Activated CD4-positive, alpha-beta T cell treated with anti-CD3 and anti-CD28 coated beads, Interleukin-2, Interleukin-6, amounts not matched to agents 100 ng/mL and 50 ng/mL, durations not matched to agents 16 hours and 8 hours (primary cell): ENCODE measurements around the gene TPSG1.
"Not testable (repeated sequence)": the region's sequence is repeated elsewhere in the genome, so short reads cannot be mapped to it uniquely, and the experiment has no call there.

Experiments used
- DNase-seq: peaks from one replicate; pipeline ENCODE4 v3.0.0-alpha.2; 2020

The TPSG1 gene

DNA sequence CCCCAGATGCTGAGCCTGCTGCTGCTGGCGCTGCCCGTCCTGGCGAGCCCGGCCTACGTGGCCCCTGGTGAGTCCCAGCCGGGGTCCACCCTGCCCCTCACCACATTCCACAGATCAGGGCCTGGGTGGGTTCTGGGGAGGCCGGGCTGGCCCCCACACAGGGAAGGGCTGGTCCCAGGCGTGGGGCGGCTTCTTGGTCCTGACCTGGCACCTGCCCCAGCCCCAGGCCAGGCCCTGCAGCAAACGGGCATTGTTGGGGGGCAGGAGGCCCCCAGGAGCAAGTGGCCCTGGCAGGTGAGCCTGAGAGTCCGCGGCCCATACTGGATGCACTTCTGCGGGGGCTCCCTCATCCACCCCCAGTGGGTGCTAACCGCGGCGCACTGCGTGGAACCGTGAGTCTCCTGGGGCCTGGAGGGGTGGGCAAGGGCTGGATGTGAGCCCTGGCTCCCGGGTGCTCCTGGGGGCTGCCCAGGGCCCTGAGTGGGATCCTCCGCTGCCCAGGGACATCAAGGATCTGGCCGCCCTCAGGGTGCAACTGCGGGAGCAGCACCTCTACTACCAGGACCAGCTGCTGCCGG lies 31.3 kb upstream of the TPSG1 start:
- not testable (repeated sequence) for DNase-seq

DNA sequence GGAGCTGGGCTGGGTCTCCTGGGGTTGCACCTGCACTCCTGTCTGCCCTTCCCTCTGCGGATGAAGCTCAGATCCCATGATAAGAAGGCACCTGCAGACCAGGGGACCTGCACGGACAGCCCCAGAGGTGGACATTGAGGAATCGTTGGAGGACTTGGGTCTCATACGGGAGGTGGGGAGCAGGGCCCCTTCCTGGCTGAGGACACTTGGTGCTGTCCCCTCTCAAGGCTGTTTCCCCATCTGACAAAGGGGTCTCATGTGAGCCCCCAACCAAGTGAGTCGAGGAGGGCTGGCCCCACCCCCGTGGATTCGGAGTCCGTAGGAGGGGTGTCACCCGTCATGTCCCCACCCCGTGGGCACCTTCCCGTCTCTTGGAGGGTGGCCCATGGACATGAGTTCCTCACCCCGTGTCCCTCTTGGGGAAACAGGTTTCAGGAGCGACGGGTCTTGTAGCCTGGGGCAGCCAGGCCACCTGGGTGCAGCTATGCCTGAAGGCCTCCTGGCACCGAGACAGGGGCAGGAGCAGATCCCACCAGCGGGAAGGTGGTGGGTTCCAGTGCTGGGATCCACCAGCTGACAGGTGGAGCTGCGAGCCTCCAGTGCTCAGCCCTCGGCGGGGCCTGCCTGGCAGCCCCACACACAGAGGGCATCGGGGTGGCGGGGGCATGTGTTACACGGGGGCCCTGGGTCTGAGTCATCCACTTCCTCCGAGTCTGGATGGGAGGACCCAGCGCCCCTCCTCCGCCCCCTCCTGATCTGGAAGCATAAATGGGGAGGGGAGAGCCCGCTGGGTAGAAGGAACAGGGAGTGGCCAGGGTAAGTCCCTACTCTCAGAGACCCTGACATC lies 30.4 kb upstream of the TPSG1 start, which contains the start of gene TPSD1:
Gene TPSD1 (plus strand): TSS at position 794 of the 847 bp plus-strand sequence. CDS start 212 bp downstream, outside the sequence.
- DNase-seq = not testable (repeated sequence)

- not testable (repeated sequence) for DNase-seq
Measured at GRCh38 chr16:1254821-1255220, 29.8 kb upstream of the TPSG1 start.

DNA sequence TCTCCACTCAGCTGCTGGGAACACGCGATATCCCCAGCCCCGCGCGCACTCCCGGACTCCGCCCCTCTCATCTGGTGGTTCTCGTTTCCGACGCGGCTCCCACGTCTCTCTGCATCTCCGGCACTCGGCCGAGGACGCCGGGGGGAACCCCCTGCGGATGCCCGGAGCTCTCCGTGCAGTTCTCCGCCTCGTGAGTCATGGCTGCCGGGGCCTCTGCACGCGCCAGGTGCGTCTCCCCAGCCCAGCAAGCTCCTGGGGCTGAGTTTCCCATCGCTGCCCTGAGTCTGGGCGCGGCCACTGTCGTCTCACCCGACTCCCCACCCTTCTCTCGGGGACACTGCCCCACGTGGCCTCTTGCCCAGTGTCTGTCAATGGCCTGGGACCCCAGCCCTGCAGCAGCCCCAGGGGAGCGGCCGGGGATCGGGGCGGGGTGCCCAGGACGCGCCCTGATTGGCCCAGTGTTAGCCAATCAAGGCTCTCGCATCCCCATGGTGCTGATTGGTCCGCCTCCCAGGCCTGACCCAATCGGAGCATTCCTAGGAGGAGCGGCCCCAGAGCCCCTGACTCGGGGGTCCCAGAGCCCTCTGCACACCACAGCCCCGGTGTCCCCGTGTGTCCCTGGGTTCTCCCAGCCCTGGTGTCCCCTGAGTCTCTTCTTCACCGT lies 28.8 kb upstream of the TPSG1 start:
- not testable (repeated sequence) for DNase-seq

DNA sequence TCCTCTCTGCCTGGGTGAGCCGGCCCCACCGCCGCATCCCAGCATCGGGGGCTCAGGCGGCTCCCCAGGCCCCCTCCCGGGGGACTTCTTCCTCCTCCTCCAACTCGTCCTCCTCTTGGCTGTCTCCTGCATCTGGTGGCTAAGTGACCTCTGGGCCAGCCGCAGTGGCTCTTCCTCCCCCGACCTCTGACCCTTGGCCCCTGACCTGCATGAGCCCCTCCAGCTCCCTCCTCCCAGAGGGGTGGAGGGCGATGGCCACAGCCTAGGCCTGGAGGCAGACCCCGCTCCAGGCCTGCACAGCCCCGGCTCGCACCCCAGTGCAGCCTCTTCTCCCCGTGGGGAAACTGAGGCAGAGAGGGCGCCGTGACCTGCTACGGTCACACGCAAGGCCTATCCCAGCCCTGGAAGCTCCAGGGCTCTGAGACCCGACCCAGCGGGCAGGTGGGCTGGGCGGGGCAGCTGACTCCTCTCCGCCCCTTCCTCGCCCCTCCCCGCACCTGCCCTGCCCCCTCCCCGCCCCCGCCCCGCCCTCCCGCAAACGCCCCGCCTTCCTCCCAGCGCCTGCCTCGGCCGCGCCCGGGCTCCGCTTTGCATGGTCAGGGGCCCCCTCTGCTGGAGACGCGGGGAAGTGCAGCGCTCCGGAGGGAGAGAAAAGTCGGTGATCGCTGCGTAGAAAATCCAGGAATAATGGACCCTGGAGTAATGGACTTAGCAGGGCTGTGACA lies 24.1 kb upstream of the TPSG1 start:
- not testable (repeated sequence) for DNase-seq

- DNase-seq = not testable (repeated sequence)
Measured at GRCh38 chr16:1247903-1248537, 23.0 kb upstream of the TPSG1 start.

DNA sequence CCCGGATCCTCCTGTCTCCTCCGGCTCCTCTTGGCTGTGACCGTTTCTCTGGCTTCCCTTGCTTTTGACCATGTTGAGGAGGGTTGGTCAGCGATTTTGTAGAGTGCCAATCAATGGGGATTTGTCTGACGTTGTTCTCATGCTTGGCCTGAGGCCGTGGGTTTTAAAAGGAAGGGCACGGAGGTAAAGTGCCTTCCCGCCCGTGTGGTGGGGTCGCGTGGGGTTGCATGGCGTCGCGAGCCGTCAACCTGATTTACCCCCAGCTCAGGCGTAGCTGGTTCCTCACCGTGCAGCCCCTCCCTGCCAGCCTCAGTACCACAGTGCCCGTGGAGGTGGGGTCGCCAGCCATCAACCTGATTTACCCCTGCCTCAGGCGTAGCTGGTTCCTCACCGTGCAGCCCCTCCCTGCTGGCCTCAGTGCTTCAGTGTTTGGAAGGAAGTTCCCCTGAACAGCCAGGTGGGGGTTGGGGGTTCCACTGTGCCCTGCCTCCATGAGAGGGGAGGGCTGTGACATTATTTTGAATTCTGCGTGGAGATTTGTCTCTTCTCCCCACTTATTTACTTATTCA lies 20.5 kb upstream of the TPSG1 start:
- DNase-seq = no peak

DNA sequence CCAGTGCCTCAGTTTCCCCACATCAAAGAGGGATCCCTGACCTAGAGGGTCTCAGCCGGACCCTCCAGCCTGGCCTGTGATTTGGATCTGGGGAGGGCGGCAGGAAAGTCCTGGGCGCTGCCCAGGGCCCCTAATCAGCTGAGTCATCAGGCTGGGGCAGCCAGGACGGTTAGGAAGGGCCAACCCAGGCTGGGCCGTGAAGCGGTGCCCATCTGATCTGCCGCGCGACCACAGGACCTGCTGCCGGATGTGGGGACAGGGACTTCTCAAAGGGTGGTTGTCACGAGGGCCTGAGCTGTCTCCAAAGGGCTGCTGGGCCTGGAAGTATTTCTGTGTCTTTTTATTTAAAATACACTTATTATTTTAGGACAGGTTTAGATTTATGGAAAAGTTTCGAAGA lies 19.8 kb upstream of the TPSG1 start:
- no peak for DNase-seq

- not testable (repeated sequence) for DNase-seq
Measured at GRCh38 chr16:1243907-1244850, 19.1 kb upstream of the TPSG1 start.

- DNase-seq = not testable (repeated sequence)
Measured at GRCh38 chr16:1243363-1243762, 18.3 kb upstream of the TPSG1 start.

DNA sequence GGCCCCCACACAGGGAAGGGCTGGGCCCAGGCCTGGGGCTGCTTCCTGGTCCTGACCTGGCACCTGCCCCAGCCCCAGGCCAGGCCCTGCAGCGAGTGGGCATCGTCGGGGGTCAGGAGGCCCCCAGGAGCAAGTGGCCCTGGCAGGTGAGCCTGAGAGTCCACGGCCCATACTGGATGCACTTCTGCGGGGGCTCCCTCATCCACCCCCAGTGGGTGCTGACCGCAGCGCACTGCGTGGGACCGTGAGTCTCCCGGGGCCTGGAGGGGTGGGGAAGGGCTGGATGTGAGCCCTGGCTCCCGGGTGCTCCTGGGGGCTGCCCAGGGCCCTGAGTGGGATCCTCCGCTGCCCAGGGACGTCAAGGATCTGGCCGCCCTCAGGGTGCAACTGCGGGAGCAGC lies 16.0 kb upstream of the TPSG1 start:
- not testable (repeated sequence) for DNase-seq

DNA sequence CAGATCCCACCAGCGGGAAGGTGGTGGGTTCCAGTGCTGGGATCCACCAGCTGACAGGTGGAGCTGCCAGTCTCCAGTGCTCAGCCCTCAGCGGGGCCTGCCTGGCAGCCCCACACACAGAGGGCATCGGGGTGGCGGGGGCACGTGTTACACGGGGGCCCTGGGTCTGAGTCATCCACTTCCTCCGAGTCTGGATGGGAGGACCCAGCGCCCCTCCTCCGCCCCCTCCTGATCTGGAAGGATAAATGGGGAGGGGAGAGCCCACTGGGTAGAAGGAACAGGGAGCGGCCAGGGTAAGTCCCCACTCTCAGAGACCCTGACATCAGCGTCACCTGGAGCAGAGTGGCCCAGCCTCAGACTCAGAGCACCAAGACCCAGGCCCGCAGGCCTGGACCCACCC lies 15.4 kb upstream of the TPSG1 start, which contains the start of gene TPSAB1:
Gene TPSAB1 (plus strand): TSS at position 270 of the 400 bp plus-strand sequence. CDS start 234 bp downstream, outside the sequence.
- not testable (repeated sequence) for DNase-seq

DNA sequence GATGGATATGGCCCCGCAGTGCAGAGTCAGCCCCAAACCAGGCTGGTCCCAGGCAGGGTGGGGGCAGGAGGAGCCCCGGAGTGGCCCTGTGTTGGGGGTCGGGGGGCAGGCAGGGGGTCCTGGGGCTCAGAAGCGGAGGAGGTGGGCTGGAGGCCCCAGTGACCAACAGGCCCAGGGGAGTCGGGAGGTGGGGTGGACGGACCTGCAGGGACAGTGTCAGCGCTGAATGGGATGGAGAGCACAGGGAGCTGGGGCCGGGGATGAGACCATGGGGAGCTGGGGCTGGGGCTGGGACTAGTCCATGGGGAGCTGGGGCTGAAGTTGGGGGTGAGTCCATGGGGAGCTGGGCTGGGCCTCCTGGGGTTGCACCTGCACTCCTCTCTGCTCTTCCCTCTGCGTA lies 14.5 kb upstream of the TPSG1 start:
- DNase-seq = not testable (repeated sequence)

DNA sequence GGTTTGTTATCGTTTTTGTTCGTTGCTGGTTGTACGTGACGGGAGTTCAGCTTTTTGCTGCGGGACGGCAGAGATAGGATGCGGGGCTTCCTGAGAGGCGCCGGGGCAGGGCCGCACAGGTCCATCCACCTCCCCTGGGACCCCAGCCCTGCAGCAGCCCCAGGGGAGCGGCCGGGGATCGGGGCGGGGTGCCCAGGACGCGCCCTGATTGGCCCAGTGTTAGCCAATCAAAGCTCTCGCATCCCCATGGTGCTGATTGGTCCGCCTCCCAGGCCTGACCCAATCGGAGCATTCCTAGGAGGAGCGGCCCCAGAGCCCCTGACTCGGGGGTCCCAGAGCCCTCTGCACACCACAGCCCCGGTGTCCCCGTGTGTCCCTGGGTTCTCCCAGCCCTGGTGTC lies 13.8 kb upstream of the TPSG1 start:
- not testable (repeated sequence) for DNase-seq

DNA sequence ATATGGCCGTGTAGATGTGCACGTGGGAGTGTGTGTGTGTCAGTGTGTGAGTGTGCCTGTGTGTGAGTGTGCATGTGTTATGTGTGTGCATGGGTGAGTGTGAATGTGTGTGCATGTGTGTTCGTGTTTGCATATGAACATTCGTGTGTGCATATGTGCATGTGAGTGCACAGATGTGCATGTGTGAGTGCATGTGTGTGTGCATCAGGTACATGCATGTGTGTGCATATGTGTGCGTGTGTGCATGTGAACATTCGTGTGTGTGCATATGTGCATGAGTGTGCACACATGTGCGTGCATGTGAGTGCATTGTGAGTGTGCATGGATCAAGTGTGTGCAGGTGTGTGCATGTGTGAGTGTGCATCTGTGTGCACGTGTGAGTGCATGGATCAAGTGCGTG lies 12.9 kb upstream of the TPSG1 start:
- no peak for DNase-seq

DNA sequence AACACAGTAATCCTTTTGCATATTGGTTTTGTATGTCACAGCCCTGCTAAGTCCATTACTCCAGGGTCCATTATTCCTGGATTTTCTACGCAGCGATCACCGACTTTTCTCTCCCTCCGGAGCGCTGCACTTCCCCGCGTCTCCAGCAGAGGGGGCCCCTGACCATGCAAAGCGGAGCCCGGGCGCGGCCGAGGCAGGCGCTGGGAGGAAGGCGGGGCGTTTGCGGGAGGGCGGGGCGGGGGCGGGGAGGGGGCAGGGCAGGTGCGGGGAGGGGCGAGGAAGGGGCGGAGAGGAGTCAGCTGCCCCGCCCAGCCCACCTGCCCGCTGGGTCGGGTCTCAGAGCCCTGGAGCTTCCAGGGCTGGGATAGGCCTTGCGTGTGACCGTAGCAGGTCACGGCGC lies 11.6 kb upstream of the TPSG1 start:
- not testable (repeated sequence) for DNase-seq

DNA sequence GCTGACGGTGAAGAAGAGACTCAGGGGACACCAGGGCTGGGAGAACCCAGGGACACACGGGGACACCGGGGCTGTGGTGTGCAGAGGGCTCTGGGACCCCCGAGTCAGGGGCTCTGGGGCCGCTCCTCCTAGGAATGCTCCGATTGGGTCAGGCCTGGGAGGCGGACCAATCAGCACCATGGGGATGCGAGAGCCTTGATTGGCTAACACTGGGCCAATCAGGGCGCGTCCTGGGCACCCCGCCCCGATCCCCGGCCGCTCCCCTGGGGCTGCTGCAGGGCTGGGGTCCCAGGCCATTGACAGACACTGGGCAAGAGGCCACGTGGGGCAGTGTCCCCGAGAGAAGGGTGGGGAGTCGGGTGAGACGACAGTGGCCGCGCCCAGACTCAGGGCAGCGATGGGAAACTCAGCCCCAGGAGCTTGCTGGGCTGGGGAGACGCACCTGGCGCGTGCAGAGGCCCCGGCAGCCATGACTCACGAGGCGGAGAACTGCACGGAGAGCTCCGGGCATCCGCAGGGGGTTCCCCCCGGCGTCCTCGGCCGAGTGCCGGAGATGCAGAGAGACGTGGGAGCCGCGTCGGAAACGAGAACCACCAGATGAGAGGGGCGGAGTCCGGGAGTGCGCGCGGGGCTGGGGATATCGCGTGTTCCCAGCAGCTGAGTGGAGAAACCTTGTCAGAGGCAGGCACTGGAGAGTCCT lies 7.1 kb upstream of the TPSG1 start:
- DNase-seq = not testable (repeated sequence)

- DNase-seq = not testable (repeated sequence)
Measured at GRCh38 chr16:1231301-1231700, 6.2 kb upstream of the TPSG1 start.

- not testable (repeated sequence) for DNase-seq
Measured at GRCh38 chr16:1230471-1231212, 5.6 kb upstream of the TPSG1 start.
